ENCODE results near the gene HPCAL1.
"Not testable (repeated sequence)": the region's sequence is repeated elsewhere in the genome, so short reads cannot be mapped to it uniquely, and the experiment has no call there.

HPCAL1 gene

DNA sequence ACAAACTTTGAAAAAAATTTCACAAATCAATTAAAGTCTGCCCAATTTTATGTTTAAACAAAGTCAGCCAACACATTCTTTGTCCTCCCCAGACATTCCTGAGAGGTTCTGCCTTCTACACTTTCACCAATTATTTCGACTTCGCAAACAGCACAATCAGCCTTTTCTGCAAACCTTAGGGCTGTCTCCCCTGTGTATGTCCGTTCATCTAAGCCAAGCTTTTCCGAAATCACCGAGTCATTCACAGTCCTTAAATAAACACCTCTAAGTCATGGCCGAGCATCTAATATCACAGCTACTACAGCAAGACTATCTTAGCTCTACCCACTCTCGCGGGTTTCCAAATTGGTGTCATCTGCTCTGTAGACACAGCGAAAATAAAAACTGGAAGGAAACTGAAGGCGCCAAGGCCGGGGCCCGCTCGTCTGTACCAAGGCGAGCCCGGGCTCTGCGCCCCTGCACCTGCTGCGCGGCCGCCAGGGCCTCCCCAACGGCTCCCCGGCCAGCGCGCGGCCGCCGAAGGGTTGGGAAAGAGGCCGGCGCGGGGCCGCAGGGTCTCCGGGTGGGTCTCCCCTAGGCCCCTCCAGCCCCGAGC lies 144.7 kb downstream of the HPCAL1 start:
- DNase-seq, result peak; percentile 42

GRCh38 chr2:10447895-10448575 lies 145.3 kb downstream of the HPCAL1 start, which contains the start of gene ODC1:
Gene ODC1 (minus strand): TSS chr2:10448327. CDS start chr2:10445032, 3,295 bp downstream.
- no peak for DNase-seq

DNA sequence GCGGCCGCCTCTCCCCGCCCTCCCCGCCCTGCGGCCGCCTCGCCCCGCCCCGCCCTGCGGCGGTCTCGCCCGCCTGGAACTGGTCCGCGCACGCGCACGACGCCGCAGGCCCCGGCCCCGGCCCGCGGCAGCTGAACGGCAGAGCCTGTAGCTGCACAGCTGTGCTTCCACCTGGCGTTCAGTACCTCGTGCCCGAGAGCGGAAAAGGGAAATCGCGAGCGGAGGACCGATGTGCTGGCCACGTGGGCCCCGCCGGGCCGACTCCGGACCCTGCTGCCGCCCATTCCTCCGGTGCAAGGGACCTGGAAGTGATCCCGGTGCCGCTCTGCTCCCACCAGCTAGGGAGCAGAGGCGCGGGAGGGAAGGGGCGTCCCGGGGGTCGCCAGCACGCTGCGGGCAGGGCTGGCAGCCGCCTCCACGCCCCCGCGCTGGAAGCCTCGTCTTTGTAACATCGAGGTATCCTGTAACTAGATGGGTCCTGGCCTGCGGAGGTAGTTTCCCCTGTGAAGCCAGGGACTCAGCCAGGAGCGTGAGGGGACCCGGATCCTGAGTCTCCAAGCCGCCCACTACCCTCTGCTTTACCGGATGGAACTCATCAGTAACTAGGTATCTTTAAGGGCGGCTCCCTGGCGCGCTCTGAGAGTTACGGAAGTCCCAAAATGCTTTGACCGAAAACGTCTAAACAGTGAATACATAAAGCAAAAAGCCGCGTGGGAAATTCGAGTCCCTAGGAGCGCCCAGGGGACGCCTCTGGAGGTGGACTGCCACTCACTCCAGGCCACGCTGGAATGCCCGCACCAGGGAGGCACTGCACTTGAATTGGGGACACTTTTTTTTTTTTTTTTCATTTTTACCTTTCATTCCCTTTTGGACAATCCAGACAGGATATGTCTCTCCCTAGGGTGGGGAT lies 146.1 kb downstream of the HPCAL1 start:
- DNase-seq, result peak; percentile 91

DNA sequence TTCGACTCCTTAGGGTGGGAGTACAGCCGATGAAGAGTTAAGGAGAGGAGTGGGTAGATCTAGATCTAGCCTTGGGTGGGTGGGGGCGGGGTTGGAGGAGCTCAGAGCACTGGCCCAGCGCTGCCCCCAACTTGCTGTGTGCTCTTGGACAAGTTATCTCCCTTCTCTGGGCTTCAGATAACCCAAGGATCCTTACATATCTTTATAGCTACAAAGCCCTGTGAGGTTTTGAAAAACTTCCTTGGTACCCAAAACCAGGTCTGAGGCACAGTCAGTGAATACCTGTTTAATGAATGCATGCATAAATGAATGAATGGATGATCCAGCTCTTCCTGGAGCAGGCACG lies 146.8 kb downstream of the HPCAL1 start:
- no peak for DNase-seq

DNA sequence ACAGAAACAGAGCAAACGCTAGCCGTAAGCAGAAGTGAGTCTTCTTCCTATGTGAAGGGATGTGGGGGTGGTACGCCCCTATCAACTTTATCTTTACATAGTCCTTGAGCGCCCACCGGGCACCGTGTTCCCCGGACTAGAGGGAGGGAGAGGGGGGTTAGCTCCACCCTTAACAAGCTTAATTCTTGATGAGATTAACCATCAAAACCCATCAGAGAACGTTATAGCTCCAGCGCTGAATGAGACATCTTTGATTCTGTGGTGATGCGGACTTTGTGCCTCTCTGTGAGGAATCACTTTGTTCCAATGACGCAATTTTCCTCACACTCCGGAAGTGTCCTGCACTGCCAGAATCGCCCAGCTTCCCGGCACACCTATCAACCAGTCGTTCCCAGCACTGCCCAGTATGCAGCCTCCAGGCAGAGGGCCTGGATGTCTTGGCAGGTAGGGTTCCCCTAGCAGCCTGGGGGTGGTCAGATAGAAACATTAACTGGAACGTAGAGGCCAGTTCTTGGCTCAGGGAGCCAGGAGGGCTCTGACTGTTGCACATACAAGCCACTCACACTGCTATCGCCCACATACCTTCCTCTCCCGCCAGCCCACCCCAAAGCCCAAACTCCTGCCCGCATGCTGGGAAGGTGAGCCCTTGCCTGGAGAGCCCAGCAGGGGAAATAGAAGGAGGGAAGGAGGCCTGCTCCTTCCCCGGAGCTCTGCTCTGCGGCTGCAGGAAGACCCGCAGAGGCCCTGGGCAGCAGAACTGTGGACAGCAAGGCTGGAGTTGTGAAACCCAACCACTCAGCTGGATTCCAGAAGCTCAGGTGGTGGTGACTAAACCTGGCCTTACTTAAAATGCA lies 147.4 kb downstream of the HPCAL1 start:
- no peak for DNase-seq

GRCh38 chr2:10451819-10452218 lies 149.1 kb downstream of the HPCAL1 start:
- DNase-seq, result no peak

DNA sequence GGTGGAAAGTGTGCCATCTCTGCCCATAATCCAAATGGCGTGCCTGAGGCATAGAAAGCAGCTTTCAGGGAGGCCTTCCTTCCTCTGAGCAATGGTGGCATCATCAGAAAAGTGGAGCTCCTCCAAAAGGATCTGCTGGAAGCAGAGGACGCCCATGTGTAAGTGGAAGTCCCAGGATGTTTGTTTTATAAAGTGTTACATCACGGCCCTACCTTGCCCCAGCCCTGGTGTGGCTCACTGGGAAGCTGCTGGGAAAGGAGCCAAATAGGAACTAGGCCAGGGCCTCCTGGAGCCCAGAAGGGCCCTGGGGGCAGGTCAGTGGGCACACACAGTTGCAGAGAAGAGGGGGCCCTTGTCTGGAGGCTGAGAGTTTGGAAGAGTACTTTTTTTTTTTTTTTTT lies 149.6 kb downstream of the HPCAL1 start:
- DNase-seq, result peak; percentile 67

DNA sequence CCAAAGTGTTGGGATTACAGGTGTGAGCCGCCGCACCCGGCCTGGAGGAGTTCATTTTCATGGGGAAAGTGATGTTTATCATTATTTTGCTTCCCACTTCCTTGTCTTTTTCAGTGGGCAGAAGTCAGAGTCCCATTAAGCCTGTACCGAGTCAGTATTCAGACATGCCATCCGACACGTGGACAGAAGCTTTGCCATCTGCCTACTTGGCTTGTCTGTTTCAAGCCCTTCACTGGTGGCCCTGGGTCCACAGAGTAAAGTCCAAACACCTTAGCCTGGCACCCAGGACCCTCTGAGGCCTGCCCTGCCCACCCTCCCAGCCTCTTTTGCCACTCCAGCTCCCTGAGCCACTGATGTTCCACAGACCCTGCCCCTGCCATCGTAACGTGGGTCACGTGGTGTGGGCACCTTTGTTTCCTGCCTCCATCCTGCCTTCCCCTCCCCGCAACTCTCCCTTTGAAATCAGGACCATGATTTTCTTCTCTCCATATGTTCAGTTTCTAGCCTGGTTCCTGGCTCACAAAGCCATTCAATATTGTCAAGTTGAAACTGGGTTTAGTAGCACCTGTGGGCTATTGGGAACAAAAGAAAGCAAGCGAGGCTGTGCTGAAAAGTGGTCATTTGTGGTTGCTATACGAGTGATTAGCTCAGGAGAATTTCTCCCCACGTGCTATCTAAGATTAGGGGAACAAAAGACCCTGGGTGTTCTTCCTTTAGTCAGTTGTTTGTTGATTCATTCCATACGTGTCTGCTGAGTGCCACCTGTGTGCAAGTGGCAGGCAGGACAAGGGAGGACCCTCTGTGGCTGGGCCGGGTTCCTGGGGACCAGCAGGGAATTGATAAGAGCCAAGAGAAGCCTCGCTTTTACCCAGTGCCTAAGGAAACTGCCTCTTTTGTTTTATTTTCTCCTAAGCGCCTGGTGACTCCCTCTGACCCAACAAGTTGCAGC lies 150.5 kb downstream of the HPCAL1 start:
- no peak for DNase-seq

- DNase-seq, result no peak
These were observed 151.2 kb downstream of the HPCAL1 start for GRCh38 chr2:10453905-10454298.

GRCh38 chr2:10454505-10454904 lies 151.8 kb downstream of the HPCAL1 start:
- peak; percentile 51 for DNase-seq

DNA sequence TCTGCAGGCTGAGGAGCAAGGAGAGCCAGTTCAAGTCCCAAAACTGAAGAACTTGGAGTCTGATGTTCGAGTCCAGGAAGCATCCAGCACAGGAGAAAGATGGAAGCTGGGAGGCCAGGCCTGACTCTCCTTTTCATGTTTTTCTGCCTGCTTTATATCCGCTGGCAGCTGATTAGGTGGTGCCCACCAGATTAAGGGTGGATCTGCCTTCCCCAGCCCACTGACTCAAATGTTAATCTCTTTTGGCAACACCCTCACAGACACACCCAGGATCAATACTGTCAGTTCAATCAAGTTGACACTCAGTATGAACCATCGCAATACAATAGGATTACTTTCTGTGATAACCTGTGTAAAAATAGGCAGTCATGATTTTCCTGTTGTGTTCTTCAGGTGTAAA lies 154.5 kb downstream of the HPCAL1 start:
- not testable (repeated sequence) for DNase-seq

DNA sequence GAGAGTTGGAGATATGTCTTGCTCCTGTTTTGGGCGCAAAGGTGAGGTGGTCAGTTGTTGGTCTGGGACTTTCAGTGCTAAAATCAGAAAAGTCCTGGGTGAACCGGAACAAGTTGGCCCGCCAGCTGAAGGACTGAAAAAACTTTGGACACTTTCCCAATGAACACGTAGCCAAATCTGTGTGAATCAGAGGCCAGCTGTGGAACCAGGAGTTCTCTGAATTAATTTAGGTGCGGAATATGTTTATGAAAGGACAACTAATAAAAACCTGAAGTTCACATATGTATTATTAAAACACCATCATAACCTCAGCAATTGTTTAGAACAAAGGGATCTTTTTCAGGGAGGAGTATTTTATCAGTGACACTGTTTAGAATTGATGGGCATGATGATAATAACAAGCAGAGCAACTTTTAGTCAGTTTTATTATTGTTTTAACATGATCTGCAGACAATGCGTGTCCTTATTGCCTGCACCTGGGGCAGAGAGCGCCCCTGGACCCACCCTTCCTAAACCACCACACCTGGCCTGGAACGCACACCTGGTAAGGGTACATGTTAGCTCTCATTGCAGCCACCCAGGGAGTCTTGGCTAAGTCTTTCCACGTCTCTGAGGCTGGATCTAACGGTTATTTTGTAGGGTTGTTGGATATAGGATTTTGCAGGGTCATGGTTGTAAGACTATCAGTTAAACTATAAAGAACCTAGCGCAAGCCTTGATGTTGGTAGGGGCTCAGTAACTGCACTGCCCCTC lies 155.3 kb downstream of the HPCAL1 start:
- no peak for DNase-seq

DNA sequence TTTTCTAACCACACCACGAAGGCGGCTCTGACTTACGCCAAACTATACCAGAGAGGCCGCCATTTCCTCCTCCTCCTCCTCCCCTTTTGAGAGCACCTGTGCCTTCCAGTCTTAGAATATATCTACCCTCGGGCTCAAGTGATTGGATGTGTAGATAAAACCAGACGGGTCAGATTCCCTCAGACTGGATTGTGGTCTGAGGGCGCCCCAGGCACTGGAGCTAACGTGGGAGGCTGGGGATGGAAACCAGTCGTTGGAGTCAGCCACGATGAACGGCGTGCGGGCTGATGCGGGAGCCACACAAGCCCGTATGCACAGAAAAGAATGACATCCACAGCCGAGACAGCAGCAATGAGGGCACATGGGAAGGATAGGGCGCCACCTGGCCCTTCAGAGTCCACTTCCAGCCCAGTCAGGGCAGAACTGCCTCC lies 157.7 kb downstream of the HPCAL1 start:
- no peak for DNase-seq

GRCh38 chr2:10462178-10463083 lies 159.7 kb downstream of the HPCAL1 start:
- no peak for DNase-seq

GRCh38 chr2:10465910-10466309 lies 163.2 kb downstream of the HPCAL1 start:
- no peak for DNase-seq

DNA sequence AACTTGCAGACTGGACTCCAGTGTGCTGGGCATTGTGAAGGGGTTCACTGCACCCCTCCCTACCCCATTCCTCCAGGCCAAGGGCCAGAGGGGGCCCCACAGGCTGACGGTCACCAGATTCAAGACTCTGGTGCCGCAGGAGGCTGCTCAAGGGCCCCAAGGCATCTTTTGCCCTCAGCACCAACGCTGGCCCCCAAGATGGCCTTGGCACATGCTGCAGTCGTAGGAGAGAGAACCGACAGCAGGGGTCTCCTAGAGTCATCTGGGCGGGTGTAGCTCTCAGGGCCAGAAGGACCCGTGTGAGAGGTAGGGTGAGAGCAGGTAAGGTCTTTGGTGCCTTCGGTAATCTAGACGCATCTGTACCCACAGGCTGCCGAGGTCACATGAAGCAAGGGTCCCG lies 164.1 kb downstream of the HPCAL1 start:
- no peak for DNase-seq

DNA sequence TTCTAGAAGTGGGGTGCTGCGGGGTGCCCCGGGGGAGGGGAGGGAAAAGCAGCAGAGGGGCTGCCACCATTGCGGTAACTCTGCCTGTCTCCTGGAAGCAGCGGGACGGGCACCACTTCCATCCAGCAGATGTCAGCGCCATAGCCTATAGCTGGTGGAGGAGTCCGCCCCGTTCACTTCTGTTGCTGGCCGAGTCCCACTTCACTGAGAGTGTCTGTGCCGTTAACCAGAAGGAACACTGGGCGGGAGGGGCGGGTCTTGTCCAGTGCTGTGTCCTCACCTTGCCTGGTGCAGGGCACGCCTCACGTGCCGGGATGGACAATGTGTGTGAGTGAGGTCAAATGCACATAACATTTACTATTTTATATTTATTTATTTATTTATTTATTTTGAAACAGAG lies 164.7 kb downstream of the HPCAL1 start:
- no peak for DNase-seq

GRCh38 chr2:10469301-10469700 lies 166.6 kb downstream of the HPCAL1 start:
- no peak for DNase-seq

DNA sequence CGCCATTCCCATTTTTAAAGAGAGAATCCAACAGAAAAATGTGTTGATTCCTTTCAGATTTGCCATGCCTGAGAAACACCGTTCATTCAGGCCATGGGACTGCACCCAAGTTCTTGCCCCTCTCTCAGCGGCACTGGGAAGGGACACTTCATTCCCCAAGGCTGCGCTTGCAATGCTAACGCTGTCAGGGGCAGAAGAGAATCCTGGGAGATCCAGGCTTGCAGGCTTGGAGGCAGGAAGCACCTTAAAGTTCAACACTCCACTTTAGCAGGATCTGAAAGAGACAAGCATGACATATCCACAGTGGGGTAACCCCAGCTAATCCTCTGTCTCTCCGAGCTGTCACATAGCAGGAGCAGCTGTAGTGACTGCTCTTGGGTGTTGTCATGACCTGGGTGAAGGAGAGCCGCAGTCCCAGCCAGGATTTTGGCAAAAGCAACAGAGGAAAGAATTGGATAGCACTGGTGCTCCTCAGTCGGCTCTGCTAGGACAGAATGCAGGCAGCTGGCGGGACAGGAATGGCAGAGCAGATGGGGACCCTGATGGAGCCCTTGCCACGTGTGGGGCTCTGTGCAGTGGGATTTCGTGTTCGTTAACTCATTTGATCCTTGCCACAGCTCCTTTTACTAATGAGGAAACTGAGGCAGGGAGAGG lies 167.4 kb downstream of the HPCAL1 start:
- no peak for DNase-seq

All from fibroblast of skin of back (primary cell).